GM19238 (cell line): ENCODE data around the gene TAOK3.
"Not testable (repeated sequence)": the region's sequence is repeated elsewhere in the genome, so short reads cannot be mapped to it uniquely, and the experiment has no call there.

ENCODE experiments used
- DNase-seq: peaks from one replicate; pipeline ENCODE4 v3.0.0; 2011; ENCODE audit warnings: low spot score; ENCODE audit not compliant: insufficient read length

Gene TAOK3

GRCh38 chr12:118372541-118373495 lies at the start of gene TAOK3:
Gene TAOK3, minus strand, starts transcription at chr12:118372907. Its CDS starts 117,340 bp downstream, at chr12:118255567.
- DNase-seq: peak; percentile 84

GRCh38 chr12:118420673-118421072 lies 48.0 kb upstream of the TAOK3 start:
- DNase-seq: no peak

GRCh38 chr12:118418385-118419057 lies 45.8 kb upstream of the TAOK3 start:
- no peak for DNase-seq

GRCh38 chr12:118417942-118418341 lies 45.2 kb upstream of the TAOK3 start:
- no peak for DNase-seq

- no peak for DNase-seq
These were observed 37.1 kb upstream of the TAOK3 start for GRCh38 chr12:118409834-118410233.

- not testable (repeated sequence) for DNase-seq
These were observed 35.5 kb upstream of the TAOK3 start for GRCh38 chr12:118408241-118408640.

- DNase-seq: peak; percentile 16
These were observed 32.3 kb upstream of the TAOK3 start for GRCh38 chr12:118404876-118405521.

- DNase-seq: no peak
These were observed 29.5 kb upstream of the TAOK3 start for GRCh38 chr12:118402251-118402650.

- DNase-seq: no peak
These were observed 26.2 kb upstream of the TAOK3 start for GRCh38 chr12:118398940-118399339.

- no peak for DNase-seq
These were observed 25.8 kb upstream of the TAOK3 start for GRCh38 chr12:118398524-118398923.

- DNase-seq: no peak
These were observed 25.2 kb upstream of the TAOK3 start for GRCh38 chr12:118397708-118398440.

GRCh38 chr12:118391836-118392235 lies 19.1 kb upstream of the TAOK3 start:
- DNase-seq: no peak

GRCh38 chr12:118391424-118391823 lies 18.7 kb upstream of the TAOK3 start:
- DNase-seq: no peak

- peak; percentile 52 for DNase-seq
These were observed 5.3 kb upstream of the TAOK3 start for GRCh38 chr12:118377884-118378470.

- DNase-seq: no peak
These were observed 4.5 kb upstream of the TAOK3 start for GRCh38 chr12:118377021-118377883.

- peak; percentile 74 for DNase-seq
These were observed 3.6 kb upstream of the TAOK3 start, which contains the start of gene SUDS3 for GRCh38 chr12:118376089-118377020. Gene SUDS3, plus strand, starts transcription at chr12:118376555. Its CDS starts 137 bp downstream, at chr12:118376692.

GRCh38 chr12:118375348-118375747 lies 2.6 kb upstream of the TAOK3 start:
- DNase-seq: no peak

GRCh38 chr12:118374909-118375308 lies 2.2 kb upstream of the TAOK3 start:
- DNase-seq: no peak
